ENCODE measurements around the gene DEFB108B.
"Not testable (repeated sequence)": the region's sequence is repeated elsewhere in the genome, so short reads cannot be mapped to it uniquely, and the experiment has no call there.

The DEFB108B gene

DNA sequence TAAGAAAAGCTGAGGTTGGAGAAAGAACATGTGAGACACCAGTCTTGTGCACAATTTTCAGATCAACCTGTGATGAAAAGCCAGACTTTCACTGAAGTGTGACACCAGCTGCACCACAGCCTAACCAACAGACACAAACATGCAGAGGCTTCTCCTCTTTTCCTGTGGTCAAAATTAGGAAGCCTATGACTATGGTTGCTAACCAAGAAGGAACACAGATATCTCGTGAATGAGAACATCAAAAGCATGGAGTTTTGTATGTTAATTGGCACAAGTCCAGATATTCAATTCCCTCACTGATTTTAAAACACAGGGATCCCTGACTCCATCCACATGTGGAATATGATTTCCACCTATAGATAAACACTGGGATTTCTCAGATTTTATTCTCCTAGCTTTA, 11.5 kb upstream of the DEFB108B start:
- DNase-seq: not testable (repeated sequence)

GRCh38 chr11:71829247-71829646, 3.8 kb upstream of the DEFB108B start:
- DNase-seq: not testable (repeated sequence)

DNA sequence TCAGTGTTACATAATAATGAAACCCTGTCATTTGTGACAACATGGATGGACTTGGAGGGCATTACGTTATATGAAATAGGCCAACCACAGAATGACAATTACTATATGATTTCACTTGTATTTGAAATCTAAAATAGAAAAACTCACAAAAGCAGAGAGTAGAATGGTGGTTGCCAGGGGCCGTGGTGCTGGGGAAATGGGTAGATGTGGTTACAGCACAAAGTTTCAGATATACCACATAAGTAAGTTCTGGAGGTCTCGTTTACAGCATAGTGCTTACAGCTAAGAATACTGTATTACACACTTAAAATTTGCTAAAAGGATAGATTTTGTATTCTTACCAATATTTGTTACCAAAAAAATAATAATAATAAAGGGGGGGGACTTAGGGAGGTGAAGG, 3.3 kb upstream of the DEFB108B start:
- DNase-seq: not testable (repeated sequence)

DNA sequence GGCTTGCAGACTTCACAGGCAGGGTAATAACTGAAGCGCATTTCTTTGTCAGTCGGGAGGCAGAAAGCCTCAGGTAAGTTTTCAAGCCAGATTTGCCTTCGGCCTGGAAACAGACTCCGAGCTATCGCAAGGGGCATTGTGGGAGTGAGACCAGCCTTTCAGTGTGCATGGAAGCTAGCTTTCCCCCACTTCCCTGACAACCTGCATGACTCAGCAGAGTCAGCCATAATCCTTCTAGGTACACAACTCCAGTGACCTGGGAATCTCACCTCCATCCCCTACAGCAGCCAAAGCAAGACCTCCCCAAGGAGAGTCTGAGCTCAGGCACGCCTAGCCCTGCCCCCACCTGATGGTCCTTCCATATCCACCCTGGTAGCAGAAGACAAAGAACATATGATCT, 9.7 kb downstream of the DEFB108B start:
- not testable (repeated sequence) for DNase-seq

DNA sequence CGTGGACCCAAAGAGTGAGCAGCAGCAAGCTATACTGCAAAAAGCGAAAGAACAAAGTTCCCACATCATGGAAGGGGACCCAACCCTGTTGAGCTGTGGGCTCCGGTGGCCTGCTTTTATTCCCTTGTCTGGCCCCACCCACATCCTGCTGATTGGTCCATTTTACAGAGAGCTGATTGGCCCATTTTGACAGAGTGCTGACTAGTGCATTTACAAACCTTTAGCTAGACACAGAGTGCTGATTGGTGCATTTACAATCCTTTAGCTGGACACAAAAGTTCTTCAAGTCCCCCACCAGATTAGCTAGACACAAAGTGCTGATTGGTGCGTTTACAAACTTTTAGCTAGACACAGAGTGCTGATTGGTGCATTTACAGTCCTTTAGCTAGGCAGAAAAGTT, 10.4 kb downstream of the DEFB108B start:
- not testable (repeated sequence) for DNase-seq

DNA sequence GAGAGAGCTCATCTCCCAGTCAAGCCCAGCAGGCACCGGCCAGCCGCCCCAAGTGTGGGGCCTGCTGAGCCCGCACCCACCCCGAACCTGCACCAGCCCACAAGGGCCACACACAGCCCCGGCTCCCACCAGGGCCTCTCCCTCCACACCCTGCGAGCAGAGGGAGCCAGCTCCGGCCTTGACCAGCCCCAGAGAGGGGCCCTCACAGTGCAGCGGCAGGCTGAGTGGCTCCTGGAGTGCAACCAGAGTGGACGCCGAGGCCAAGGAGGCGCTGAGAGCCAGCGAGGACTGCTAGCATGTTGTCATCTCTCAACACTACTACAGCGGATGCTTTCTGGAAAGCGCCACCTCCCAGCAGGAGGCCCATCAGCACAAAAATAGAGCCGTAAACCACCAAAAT, 10.9 kb downstream of the DEFB108B start:
- DNase-seq: no peak

GRCh38 chr11:71853895-71854294, 20.9 kb downstream of the DEFB108B start:
- DNase-seq: not testable (repeated sequence)

- DNase-seq: not testable (repeated sequence)
These were observed 22.9 kb downstream of the DEFB108B start for GRCh38 chr11:71855880-71856279.

DNA sequence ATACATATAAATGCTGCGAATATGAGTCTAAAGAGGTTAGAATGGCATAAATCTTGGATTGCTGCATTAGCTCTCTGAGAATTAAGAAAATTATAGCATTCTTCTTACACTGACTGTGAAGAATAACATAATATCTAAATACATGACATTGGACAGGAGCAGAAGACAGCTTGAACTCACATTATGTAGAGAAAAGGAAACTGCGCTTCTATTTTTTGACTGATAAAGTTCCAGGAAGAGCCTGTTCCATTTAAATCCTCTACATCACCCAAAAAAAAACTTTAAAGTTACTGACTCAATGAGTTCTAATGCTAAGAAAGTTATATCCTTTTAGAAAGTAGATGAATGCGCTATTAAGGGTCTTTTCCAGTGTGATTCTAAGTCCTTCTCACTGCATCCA, 27.8 kb downstream of the DEFB108B start:
- not testable (repeated sequence) for DNase-seq

GRCh38 chr11:71863978-71864627, 31.1 kb downstream of the DEFB108B start:
- DNase-seq: not testable (repeated sequence)

DNA sequence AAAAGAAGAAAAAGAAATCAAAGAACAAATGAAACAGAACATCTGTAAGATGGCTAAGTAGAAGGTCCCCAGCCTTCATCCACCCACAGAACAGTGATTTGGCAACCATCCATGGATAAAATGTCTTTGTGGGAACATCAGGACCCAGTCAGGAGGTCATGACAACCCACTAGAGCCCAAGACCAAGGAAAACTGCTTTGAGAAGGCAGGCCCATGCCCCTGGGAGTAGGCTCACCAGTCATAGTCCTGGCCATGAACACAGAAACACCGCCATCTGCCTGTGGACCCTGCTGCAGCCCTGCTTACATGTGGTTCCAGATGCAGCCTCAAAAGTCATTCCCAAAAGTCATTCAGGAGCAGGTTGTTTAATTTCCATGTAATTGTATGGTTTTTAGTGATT, 34.2 kb downstream of the DEFB108B start:
- DNase-seq: not testable (repeated sequence)

GRCh38 chr11:71869931-71870330, 36.9 kb downstream of the DEFB108B start:
- DNase-seq: not testable (repeated sequence)

DNA sequence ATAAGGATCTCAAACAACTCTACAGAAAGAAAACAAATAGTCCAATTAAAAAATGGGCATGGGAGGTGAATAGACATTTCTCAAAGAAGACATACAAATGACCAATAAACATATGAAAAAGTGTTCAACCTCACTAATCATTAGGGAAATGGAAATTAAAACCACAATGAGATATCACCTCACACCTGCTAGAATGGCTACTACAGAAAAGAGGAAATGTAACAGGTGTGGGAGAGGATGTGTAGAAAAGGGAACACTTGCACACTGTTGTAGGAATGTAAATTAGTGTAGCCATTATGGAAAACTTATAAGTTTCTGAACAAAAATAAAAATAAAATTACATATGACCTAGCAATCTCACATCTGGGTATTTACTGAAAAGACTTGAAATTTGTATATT, 37.7 kb downstream of the DEFB108B start:
- DNase-seq: not testable (repeated sequence)

GRCh38 chr11:71876262-71876661, 43.3 kb downstream of the DEFB108B start:
- DNase-seq: not testable (repeated sequence)

DNA sequence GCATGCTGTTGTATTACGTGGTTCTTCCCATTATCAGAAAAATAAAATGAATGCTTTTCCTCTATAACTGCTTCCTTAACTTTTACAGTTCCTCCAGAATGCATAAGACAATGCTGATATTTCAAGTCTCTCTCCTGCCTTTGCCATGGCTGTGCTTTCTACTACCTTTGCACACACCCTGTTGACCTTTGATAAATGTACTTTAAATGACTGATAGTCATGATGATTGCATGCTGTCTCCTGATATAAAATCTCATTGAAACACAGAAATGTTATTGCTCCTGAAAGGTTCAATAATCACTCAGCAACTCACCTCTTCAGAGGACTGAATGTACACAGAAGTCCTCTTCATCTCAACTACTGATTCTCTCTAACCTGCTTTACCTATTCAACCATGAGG, 45.1 kb downstream of the DEFB108B start, which contains the start of gene DEFB131B:
Gene DEFB131B, plus strand, starts transcription at position 395 of the 400 bp plus-strand sequence. Its CDS starts 0 bp downstream, at position 395.
- DNase-seq: not testable (repeated sequence)

GRCh38 chr11:71885806-71886205, 52.8 kb downstream of the DEFB108B start:
- not testable (repeated sequence) for DNase-seq
